Brain microvascular endothelial cell (primary cell): Measurements from ENCODE around the gene PRKACG.

Experiments
- DNase-seq: peaks from one replicate; pipeline ENCODE4 v3.0.0-alpha.2; 2020
- H3K27ac ChIP-seq: fragments of 250-450 bp; sonication (Bioruptor Pico); 2 replicates; pipeline ENCODE4 v1.5.1; 2020; ENCODE audit warnings: mild to moderate bottlenecking, moderate library complexity
- H3K27me3 ChIP-seq: fragments of 250-450 bp; sonication (Bioruptor Pico); replicated peaks from 2 replicates; pipeline ENCODE4 v1.5.1; 2020; ENCODE audit warnings: mild to moderate bottlenecking
- H3K36me3 ChIP-seq: fragments of 250-450 bp; sonication (Bioruptor Pico); replicated peaks from 2 replicates; pipeline ENCODE4 v1.5.1; 2020; ENCODE audit warnings: mild to moderate bottlenecking
- H3K4me3 ChIP-seq: 2 replicates; pipeline ENCODE4 v1.5.1; 2011; ENCODE audit warnings: low read depth, mild to moderate bottlenecking, control low read depth, low read length, moderate library complexity
- in situ Hi-C: cut with HindIII; loops from 2 replicates; pipeline ENCODE4 v1.10.0; 2017; ENCODE audit warnings: low sequenced_read_pairs, low pct_ligation_motif_present
- TF ChIP-seq, protein P1 (sequence below): IDR thresholded peaks from 2 replicates; pipeline ENCODE4 v1.5.1; 2011; ENCODE audit warnings: low read depth, mild to moderate bottlenecking, moderate library complexity, low read length, control low read depth, inconsistent platforms; ENCODE audit errors: missing control alignments

PRKACG gene

GRCh38 chr9:68974431-68974830, 39.5 kb downstream of the PRKACG start:
- H3K27me3 ChIP-seq: no peaks in the 10 kb centered on the region
- H3K36me3 ChIP-seq: no peaks in the 10 kb centered on the region
- H3K27ac ChIP-seq: no peak overlapping the region
- DNase-seq: no peak
- no peak overlapping the region for H3K4me3 ChIP-seq
- TF ChIP-seq, protein P1, sequence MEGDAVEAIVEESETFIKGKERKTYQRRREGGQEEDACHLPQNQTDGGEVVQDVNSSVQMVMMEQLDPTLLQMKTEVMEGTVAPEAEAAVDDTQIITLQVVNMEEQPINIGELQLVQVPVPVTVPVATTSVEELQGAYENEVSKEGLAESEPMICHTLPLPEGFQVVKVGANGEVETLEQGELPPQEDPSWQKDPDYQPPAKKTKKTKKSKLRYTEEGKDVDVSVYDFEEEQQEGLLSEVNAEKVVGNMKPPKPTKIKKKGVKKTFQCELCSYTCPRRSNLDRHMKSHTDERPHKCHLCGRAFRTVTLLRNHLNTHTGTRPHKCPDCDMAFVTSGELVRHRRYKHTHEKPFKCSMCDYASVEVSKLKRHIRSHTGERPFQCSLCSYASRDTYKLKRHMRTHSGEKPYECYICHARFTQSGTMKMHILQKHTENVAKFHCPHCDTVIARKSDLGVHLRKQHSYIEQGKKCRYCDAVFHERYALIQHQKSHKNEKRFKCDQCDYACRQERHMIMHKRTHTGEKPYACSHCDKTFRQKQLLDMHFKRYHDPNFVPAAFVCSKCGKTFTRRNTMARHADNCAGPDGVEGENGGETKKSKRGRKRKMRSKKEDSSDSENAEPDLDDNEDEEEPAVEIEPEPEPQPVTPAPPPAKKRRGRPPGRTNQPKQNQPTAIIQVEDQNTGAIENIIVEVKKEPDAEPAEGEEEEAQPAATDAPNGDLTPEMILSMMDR: no peak
- in situ Hi-C loops: no loop called here

GRCh38 chr9:68973619-68974018, 40.3 kb downstream of the PRKACG start:
- no peak overlapping the region for H3K27ac ChIP-seq
- in situ Hi-C loops: no loop called here
- no peak overlapping the region for H3K4me3 ChIP-seq
- no peaks in the 10 kb centered on the region for H3K36me3 ChIP-seq
- H3K27me3 ChIP-seq: no peaks in the 10 kb centered on the region
- DNase-seq: no peak
- TF ChIP-seq, protein P1: no peak

- H3K36me3 ChIP-seq: no peaks in the 10 kb centered on the region
- TF ChIP-seq, protein P1: no peak
- in situ Hi-C loops: no loop called here
Observed at GRCh38 chr9:68970151-68970550, 43.8 kb downstream of the PRKACG start.

GRCh38 chr9:68969538-68969937, 44.4 kb downstream of the PRKACG start:
- TF ChIP-seq, protein P1: no peak
- H3K27ac ChIP-seq: no peak overlapping the region
- DNase-seq: no peak
- no peaks in the 10 kb centered on the region for H3K27me3 ChIP-seq
- in situ Hi-C loops: no loop called here
- no peak overlapping the region for H3K4me3 ChIP-seq
- no peaks in the 10 kb centered on the region for H3K36me3 ChIP-seq

More at GRCh38 chr9:68970151-68970550, 43.8 kb downstream of the PRKACG start:
- H3K27me3 ChIP-seq: no peaks in the 10 kb centered on the region
- H3K4me3 ChIP-seq: no peak overlapping the region
- no peak for DNase-seq
- H3K27ac ChIP-seq: no peak overlapping the region

- no peaks in the 10 kb centered on the region for H3K36me3 ChIP-seq
- in situ Hi-C loops: no loop called here
- TF ChIP-seq, protein P1: no peak
- H3K4me3 ChIP-seq: no peak overlapping the region
- no peak for DNase-seq
- H3K27me3 ChIP-seq: no peaks in the 10 kb centered on the region
- H3K27ac ChIP-seq: no peak overlapping the region
Observed at GRCh38 chr9:68967800-68968199, 46.1 kb downstream of the PRKACG start.

GRCh38 chr9:68966496-68966944, 47.4 kb downstream of the PRKACG start:
- no peaks in the 10 kb centered on the region for H3K36me3 ChIP-seq
- TF ChIP-seq, protein P1: no peak
- H3K4me3 ChIP-seq: no peak overlapping the region
- in situ Hi-C loops: no loop called here
- no peak overlapping the region for H3K27ac ChIP-seq
- no peak for DNase-seq
- H3K27me3 ChIP-seq: no peaks in the 10 kb centered on the region
